Embryonic facial prominence (tissue), 1 donor: Measurements from ENCODE around the gene CD53.

Source experiments
- DNase-seq: peaks from one replicate; pipeline ENCODE4 v3.0.0-alpha.2; 2016; ENCODE audit errors: extremely low spot score

The CD53 gene

GRCh38 chr1:110876748-110877341, 3.9 kb downstream of the CD53 start:
- no peak for DNase-seq

DNA sequence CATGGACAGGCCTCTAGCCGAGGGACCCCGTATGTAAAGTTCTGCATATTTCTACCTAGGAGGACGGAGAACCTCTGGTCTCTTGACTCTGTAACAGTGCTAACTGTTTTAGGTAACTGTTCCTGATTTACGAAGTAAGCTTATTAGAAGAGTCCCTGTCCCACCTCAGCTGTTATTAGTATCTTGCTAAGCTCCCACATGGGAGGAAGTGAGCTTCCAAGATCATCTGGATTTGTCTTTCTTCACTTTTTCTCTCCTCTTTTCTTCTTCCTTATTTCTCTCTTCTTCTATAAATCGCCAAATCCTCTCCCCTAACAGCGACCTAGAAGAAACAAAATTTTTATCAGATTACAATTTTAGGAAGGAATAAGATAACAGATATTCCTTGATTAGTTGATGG, 4.4 kb downstream of the CD53 start:
- DNase-seq = no peak

- DNase-seq = no peak
Measured at GRCh38 chr1:110877776-110878175, 4.8 kb downstream of the CD53 start.

DNA sequence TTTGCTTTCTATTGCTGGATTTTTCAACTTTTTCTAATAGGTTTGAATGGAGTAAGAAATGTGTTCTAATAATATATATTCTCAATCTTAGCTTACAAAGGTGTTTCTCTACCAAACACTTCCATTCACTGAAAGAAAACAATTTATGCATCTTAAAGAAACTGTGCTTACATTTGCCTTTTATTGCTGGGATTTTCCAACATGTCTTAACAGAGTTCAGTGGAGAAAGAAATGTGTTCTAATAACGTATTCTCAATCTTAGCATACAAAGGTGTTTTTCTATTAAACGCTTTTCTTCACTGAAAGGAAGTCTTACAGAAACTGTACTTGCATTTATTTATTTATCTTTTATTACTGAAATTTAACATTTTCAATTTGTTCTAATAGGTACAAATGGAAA, 5.6 kb downstream of the CD53 start:
- DNase-seq = no peak

- no peak for DNase-seq
Measured at GRCh38 chr1:110878993-110879392, 6.0 kb downstream of the CD53 start.

DNA sequence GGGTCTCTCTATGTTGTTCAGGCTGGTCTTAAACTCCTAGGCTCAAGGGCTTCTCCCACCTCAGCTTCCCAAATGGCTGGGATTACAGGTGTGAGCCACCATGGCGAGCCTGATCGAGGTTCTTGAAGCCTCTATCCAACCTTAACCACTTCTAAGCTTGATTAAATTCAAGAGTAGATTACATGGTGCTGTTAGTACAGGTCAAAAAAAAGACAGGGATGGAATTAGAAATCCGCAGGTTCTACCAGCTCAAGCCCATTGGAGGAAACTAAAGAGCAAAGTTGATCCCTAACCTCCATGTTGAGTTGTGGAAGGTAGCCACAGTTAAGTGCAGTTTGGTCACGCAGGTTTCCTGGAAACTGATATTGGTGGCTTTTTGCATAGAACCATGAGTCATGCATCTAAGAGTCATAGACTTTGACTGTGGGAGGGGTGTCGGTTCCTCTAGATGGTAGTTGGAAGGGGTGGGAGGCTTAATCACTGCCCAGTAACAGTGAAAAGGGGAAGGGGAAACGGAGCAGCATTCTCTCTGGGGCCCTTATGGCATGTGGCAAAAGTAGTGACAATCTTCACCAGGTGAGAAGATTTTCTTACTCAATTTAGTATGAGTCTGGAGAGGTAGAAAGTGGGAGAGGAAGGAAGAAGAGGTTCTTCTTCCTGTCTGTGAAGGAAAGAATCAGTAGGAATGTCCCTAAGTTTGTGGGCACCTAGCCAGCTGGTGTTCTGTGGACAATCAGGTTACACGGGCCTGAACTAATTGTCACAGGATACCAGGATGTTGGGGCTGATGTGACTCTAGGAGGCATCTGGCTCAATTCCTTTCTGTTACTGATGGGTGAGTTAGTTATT, 7.0 kb downstream of the CD53 start:
- no peak for DNase-seq

DNA sequence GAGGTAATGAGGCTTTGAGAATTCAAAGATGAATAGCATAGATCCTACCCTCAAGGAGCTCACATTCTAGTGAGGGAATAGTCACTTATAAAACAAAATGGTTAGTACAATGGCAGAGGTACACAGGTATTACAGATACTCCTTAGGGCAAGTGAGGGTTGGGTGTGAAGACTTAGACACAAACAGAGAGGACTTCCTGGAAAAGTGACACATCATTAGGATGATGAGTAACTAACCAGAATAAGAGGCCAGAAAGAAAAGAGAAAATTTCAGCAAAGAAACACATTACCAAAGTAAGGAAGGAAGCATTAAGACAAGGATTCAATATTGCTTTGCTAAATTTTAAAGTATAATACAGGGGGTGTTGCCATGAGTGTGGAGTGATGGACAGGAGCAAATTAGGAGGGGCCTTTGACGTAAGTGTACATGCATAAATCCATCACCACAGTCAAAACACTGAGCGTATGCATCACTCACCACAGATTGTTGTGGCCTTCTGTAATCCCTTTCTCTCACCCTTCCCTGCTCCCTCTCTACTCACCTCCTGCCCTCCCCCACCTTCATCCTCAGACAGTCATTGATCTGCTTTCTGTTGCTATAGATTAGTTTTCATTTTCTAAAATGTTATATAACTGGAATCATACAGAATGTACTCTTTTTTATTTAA, 7.9 kb downstream of the CD53 start:
- DNase-seq = no peak

DNA sequence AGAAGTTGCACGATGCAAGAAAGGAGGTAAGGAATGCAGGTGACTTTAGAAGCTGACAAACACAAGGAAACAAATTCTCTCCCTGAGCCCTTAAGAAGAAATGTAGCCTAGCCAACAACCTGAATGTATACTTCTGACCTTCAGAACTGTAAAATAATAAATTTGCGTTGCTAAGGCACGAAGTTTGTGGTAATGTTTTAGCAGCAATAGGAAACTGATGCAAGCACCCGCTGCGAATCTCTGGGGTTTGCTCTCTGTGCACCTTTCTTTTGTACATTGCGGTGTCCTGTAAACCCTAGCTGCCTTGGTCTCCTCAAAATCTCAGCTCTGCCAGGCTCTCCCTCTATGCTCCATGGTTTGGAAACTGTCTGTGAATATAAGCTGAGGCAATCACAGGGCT, 15.1 kb downstream of the CD53 start:
- no peak for DNase-seq

DNA sequence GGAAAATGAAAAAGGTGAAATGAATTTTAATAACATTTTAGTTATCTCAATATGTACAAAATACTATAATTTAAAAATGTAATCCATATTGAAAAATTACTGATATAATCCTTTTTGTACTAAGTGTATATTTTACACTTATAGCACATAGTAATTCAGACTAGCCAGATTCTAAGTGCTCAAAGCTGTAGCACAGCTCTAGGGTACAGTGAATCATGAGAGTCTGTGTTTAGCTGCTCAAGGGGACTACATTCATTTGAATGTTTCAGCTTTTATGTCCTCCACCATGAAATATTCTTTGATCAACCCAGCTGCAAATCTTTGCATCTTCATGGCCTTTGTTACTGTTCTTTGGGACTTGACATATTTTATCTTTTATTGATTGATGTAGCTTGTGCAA, 15.7 kb downstream of the CD53 start:
- no peak for DNase-seq

DNA sequence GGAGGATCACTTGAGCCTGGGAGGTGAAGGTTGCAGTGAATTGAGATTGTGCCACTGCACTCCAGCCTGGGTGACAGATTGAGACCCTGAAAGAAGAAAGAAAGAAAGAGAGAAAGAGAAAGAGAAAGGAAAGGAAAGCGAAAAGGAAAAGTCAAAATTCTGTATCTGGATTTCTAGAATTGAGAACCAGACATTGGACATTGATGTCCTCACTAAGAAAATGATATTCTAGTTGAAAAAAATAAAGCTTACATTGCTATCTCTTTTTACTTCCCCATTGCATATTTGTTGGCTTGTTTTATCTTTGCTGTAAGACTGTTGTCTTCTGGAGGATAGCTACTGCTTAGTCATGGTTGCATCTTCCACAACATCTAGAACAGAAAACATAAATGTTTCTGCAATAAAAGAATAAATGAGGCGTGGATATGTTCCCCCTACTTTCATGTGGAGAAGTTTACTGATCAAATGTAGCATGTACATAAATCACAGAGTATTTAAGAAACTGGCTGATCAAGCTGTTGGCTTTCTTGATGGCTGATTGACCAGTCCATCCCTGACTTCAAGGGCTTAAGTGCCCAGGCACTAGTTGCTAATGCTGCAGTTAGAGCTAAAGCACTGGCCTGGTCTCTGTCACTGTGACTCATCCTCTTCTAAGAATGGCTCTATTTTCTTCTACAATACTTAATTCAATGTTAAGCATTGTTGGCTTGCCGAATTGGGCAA, 17.7 kb downstream of the CD53 start:
- no peak for DNase-seq

- no peak for DNase-seq
Measured at GRCh38 chr1:110893908-110894490, 21.1 kb downstream of the CD53 start.

GRCh38 chr1:110896090-110896489, 23.1 kb downstream of the CD53 start:
- DNase-seq = no peak

GRCh38 chr1:110897681-110898080, 24.7 kb downstream of the CD53 start:
- DNase-seq = no peak

- no peak for DNase-seq
Measured at GRCh38 chr1:110898734-110899457, 25.9 kb downstream of the CD53 start.

GRCh38 chr1:110899458-110899843, 26.5 kb downstream of the CD53 start:
- DNase-seq = no peak

- DNase-seq = no peak
Measured at GRCh38 chr1:110902820-110903463, 30.0 kb downstream of the CD53 start.

DNA sequence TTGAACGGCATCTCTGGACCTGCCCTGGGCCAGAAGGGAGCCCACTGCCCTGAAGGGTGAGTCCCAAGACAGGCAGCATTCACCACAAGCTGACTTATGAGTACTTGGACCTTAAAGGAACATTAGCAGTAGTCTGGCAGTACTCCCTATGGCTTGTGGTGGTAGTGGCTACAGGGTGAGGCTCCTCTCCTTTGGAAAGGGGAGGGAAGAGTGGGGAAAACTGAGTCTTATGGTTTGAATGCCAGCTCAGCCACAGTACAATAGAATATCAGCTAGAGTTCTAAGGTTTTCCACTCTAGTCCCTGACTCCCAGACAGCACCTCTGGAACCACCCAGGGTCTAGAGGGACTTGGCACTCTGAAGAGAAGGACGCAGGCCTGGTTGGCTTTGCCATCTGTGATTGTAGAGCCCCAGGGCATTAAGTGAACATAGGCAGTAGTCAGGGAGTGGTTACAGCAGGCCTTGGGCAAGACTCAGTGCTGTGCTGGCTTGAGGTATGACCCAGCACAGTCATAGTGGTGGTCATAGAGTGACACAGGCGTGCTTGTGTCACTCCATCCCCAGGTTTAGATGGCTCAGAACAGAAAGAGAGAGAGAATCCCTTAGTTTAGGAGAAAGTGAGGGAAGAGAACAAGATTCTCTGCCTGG, 31.0 kb downstream of the CD53 start:
- no peak for DNase-seq

GRCh38 chr1:110912784-110913183, 39.8 kb downstream of the CD53 start:
- DNase-seq = no peak

DNA sequence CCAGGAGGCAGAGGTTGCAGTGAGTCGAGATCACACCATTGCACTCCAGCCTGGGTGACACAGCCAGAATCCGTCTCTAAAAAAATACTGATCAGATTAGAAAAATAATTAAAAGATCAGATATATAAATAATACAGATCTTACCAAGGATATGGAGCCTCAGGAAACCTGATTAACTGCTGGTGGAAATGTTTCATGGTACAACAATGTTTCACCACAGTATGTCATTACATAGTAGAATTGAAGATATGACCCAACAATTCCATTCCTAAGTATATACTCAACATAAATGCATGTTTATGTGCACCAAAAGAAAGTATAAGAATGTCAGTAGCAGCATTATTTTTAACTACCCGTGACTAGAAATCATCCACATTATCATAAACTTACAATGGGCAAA, 41.7 kb downstream of the CD53 start:
- DNase-seq = no peak

GRCh38 chr1:110915804-110916203, 42.9 kb downstream of the CD53 start:
- DNase-seq = no peak
